Upper lobe of left lung (tissue), 6 donors: ENCODE data around the gene TNNT3. TPM values are rescaled to one million over a fixed set of nuclear protein-coding genes. Genes with fewer than 3 reads are reported as not detected.
"Not testable (repeated sequence)": the region's sequence is repeated elsewhere in the genome, so short reads cannot be mapped to it uniquely, and the experiment has no call there.

Experiments used
- ATAC-seq, 2 donors: fragments of 200-7000 bp; cut with Tn5 transposase; one replicate each; pipeline ENCODE4 v1.9.1; 2022; ENCODE audit warnings: mild to moderate bottlenecking in 2 of 2, moderate library complexity in 2 of 2; ENCODE audit not compliant: low FRiP score in 2 of 2
- DNase-seq, 2 donors: peaks; one replicate each; pipeline ENCODE4 v3.0.0-alpha.2; 2019 to 2020
- H3K27ac ChIP-seq, 4 donors: fragments of 200-600 bp; sonication (generic); one replicate each; pipeline ENCODE4 v1.5.1; 2016 to 2019
- H3K27me3 ChIP-seq, 4 donors: fragments of 200-600 bp; sonication (generic); one replicate each; pipeline ENCODE4 v1.5.1; 2017 to 2019
- H3K36me3 ChIP-seq, 4 donors: fragments of 200-600 bp; sonication (generic); one replicate each; pipeline ENCODE4 v1.5.1; 2016 to 2019
- H3K4me1 ChIP-seq, 4 donors: fragments of 200-600 bp; sonication (generic); one replicate each; pipeline ENCODE4 v1.5.1; 2018 to 2019
- H3K4me3 ChIP-seq, 4 donors: fragments of 200-600 bp; sonication (generic); one replicate each; pipeline ENCODE4 v1.5.1; 2017 to 2019; ENCODE audit warnings: mild to moderate bottlenecking in 2 of 4, moderate library complexity in 1 of 4
- H3K9me3 ChIP-seq, 4 donors: fragments of 200-600 bp; sonication (generic); one replicate each; pipeline ENCODE4 v1.5.1; 2018 to 2019
- CTCF ChIP-seq, 6 experiments: fragments of 450-650 bp in 4 of 6; fragments of 200-600 bp in 2 of 6; sonication (generic) in 2 of 6; IDR thresholded peaks; one replicate each; pipeline ENCODE4 v1.5.1; 2016 to 2019; ENCODE audit warnings: antibody characterized with exemption in 6 of 6
- EP300 ChIP-seq, 4 donors: sonication (generic); formaldehyde crosslinking; IDR thresholded peaks; one replicate each; pipeline ENCODE4 v1.5.1; 2017; ENCODE audit warnings: antibody characterized with exemption in 4 of 4, control low read depth in 2 of 4
- POLR2A ChIP-seq, 4 donors: fragments of 450-650 bp; IDR thresholded peaks; one replicate each; pipeline ENCODE4 v1.5.1; 2016 to 2017; ENCODE audit warnings: antibody characterized with exemption in 4 of 4, mild to moderate bottlenecking in 2 of 4
- POLR2AphosphoS5 ChIP-seq, 2 donors: sonication (generic); formaldehyde crosslinking; IDR thresholded peaks; one replicate each; pipeline ENCODE4 v1.5.1; 2017; ENCODE audit warnings: antibody characterized with exemption in 2 of 2
- WGBS, 2 donors: methylation state at CpG; one replicate each; pipeline ENCODE4 v1.1.5; 2017 to 2018; 5-methylcytosine and 5-hydroxymethylcytosine counted together
- total RNA-seq, 6 donors: library from RNA; depleted of rRNA in 4 of 6; stranded (reverse); fragments of >200 nt in 4 of 6; gene quantifications; one replicate each; pipeline versions ENCODE4 v1.1.0 to v1.2.1, GENCODE V29; 2016 to 2021
- donor health status: DM: no; HTN: no; CAD: no; lungs with moderate emphysema.
- donor health status: DM: no; HTN: yes; CAD: no; lungs with severe emphysema.

TNNT3 gene
- total RNA-seq, 6 donors from 2014 or later = 1.1 to 13.1 (median 2.4) TPM; not detected in 1

- DNase-seq (no peak), ATAC-seq (no peak)
- no peak for TF ChIP-seq CTCF (IDR thresholded peaks at IDR 0.05)
- TF ChIP-seq EP300 (IDR thresholded peaks at IDR 0.05) = no peak
- TF ChIP-seq POLR2AphosphoS5 (IDR thresholded peaks at IDR 0.05) = no peak
- TF ChIP-seq POLR2A (IDR thresholded peaks at IDR 0.05) = no peak
- Histone ChIP-seq H3K4me1 (peaks cover 0 to 15% (median 2%) of the 10 kb centered on the region in 4 donors), H3K27ac (no peak overlapping the region), H3K9me3 (no peaks in the 10 kb centered on the region), H3K36me3 (no peaks in the 10 kb centered on the region), H3K4me3 (no peak overlapping the region), H3K27me3 (no peaks in the 10 kb centered on the region)
- 85 to 93% methylated on average over 14 of the region's 14 CpGs for WGBS, 2 donors
Measured at GRCh38 chr11:1883346-1884302, 35.9 kb upstream of the TNNT3 start.

- no peak overlapping the region for H3K4me3 ChIP-seq
- H3K4me1 ChIP-seq = peaks cover 0 to 15% (median 4%) of the 10 kb centered on the region in 4 donors
- no peak for TF ChIP-seq EP300 (IDR thresholded peaks at IDR 0.05)
- TF ChIP-seq CTCF (IDR thresholded peaks at IDR 0.05) = no peak
- TF ChIP-seq POLR2A (IDR thresholded peaks at IDR 0.05) = no peak
- TF ChIP-seq POLR2AphosphoS5 (IDR thresholded peaks at IDR 0.05) = no peak
- H3K27me3 ChIP-seq = no peaks in the 10 kb centered on the region
- no peaks in the 10 kb centered on the region for H3K9me3 ChIP-seq
- H3K27ac ChIP-seq = no peak overlapping the region
- WGBS, 2 donors = 90 to 93% methylated on average over 5 of the region's 5 CpGs
- ATAC-seq (no peak), DNase-seq (no peak)
- H3K36me3 ChIP-seq = no peaks in the 10 kb centered on the region
Measured at GRCh38 chr11:1884303-1884700, 35.2 kb upstream of the TNNT3 start.

GRCh38 chr11:1886551-1886950, 33.0 kb upstream of the TNNT3 start:
- not testable (repeated sequence) for ATAC-seq, H3K9me3 ChIP-seq, H3K27ac ChIP-seq, H3K4me3 ChIP-seq, H3K36me3 ChIP-seq, DNase-seq, H3K27me3 ChIP-seq
- WGBS, 2 donors = 77 to 89% methylated on average over 4 to 13 of the region's 13 CpGs
- H3K4me1 ChIP-seq = peaks cover 0 to 11% (median 4%) of the 10 kb centered on the region in 4 donors

GRCh38 chr11:1887451-1888346, 31.8 kb upstream of the TNNT3 start:
- Histone ChIP-seq H3K36me3 (no peaks in the 10 kb centered on the region), H3K4me1 (peaks cover 0 to 4% (median under 1%) of the 10 kb centered on the region in 4 donors), H3K4me3 (no peak overlapping the region), H3K9me3 (no peaks in the 10 kb centered on the region), H3K27ac (no peak overlapping the region), H3K27me3 (no peaks in the 10 kb centered on the region)
- DNase-seq (no peak), ATAC-seq (no peak)
- WGBS, 2 donors = 80 to 91% methylated on average over 10 to 11 of the region's 11 CpGs
- no peak for TF ChIP-seq POLR2AphosphoS5 (IDR thresholded peaks at IDR 0.05)
- TF ChIP-seq EP300 (IDR thresholded peaks at IDR 0.05) = no peak
- no peak for TF ChIP-seq POLR2A (IDR thresholded peaks at IDR 0.05)
- no peak for TF ChIP-seq CTCF (IDR thresholded peaks at IDR 0.05)

- DNase-seq = no peak
- H3K9me3 ChIP-seq = no peaks in the 10 kb centered on the region
- no peaks in the 10 kb centered on the region for H3K27me3 ChIP-seq
- no peak for TF ChIP-seq EP300 (IDR thresholded peaks at IDR 0.05)
- TF ChIP-seq POLR2AphosphoS5 (IDR thresholded peaks at IDR 0.05) = no peak
- TF ChIP-seq POLR2A (IDR thresholded peaks at IDR 0.05) = no peak
- no peak for TF ChIP-seq CTCF (IDR thresholded peaks at IDR 0.05)
- no peak overlapping the region for H3K4me3 ChIP-seq
- 58 to 73% methylated on average over 5 to 6 of the region's 9 CpGs for WGBS, 2 donors
- no peaks in the 10 kb centered on the region for H3K36me3 ChIP-seq
- H3K27ac ChIP-seq = no peak overlapping the region
- peaks cover 0 to 4% (median 0%) of the 10 kb centered on the region in 4 donors for H3K4me1 ChIP-seq
- no peak for ATAC-seq
Measured at GRCh38 chr11:1888347-1888753, 31.2 kb upstream of the TNNT3 start.
